Adrenal gland (tissue), 12 donors: Measurements from ENCODE around the gene EXOSC2. TPM values are rescaled to one million over a fixed set of nuclear protein-coding genes. Genes with fewer than 3 reads are reported as not detected.

ENCODE experiments used
- DNase-seq, 7 donors: peaks; one replicate each; pipeline ENCODE4 v3.0.0-alpha.2; 2019 to 2020
- H3K27ac ChIP-seq, 5 donors: fragments of 200-600 bp; sonication (generic) in 4 of 5; 1 replicate in 3 of 5; 2 replicates in 2 of 5; pipeline versions ENCODE4 v1.5.1 to v1.8.0; 2016 to 2020; ENCODE audit warnings: mild to moderate bottlenecking in 1 of 5
- H3K27me3 ChIP-seq: fragments of 200-600 bp; 2 replicates; pipeline ENCODE4 v1.8.0; 2021
- H3K36me3 ChIP-seq, 2 donors: fragments of 200-600 bp; replicated peaks in 1 of 2; 1 replicate in 1 of 2; 2 replicates in 1 of 2; pipeline versions ENCODE4 v1.5.1 to v1.8.0; 2018 to 2022
- H3K4me1 ChIP-seq, 2 donors: fragments of 200-600 bp; replicated peaks in 1 of 2; 1 replicate in 1 of 2; 2 replicates in 1 of 2; pipeline versions ENCODE4 v1.5.1 to v1.8.0; 2018 to 2021
- H3K4me3 ChIP-seq, 4 donors: fragments of 200-600 bp; sonication (generic) in 3 of 4; one replicate each; pipeline ENCODE4 v1.5.1; 2016 to 2018
- H3K9me3 ChIP-seq, 3 donors: fragments of 200-600 bp; sonication (generic) in 1 of 3; replicated peaks in 1 of 3; 1 replicate in 2 of 3; 2 replicates in 1 of 3; pipeline versions ENCODE4 v1.5.1 to v1.8.0; 2016 to 2021
- POLR2A ChIP-seq, 2 donors: fragments of 450-650 bp; IDR thresholded peaks; one replicate each; pipeline ENCODE4 v1.6.1; 2017; ENCODE audit warnings: antibody characterized with exemption in 2 of 2, mild to moderate bottlenecking in 2 of 2, moderate library complexity in 1 of 2
- WGBS, 4 donors: extraction: QIAGEN DNeasy Blood & Tissue Kit in 2 of 4; methylation state at CpG; one replicate each; pipeline versions ENCODE4 v1.1.5 to v1.1.7; 2013 to 2017; 5-methylcytosine and 5-hydroxymethylcytosine counted together
- intact Hi-C, 2 donors: fragments of 100-400 bp; cut with DNase I; formaldehyde crosslinking; loops; one replicate each; pipeline versions ENCODE4 v1.14.1 to v1.15.0; 2022 to 2023
- polyA plus RNA-seq, 3 donors: library from polyadenylated mRNA; stranded (reverse); fragments of 200-250 nt in 2 of 3; fragments of 350-450 nt in 1 of 3; fragmentation: Illumina TruSeq in 1 of 3; extraction: RNeasy Lipid Tissue Mini Kit (QIAGEN cat#74804) in 1 of 3; gene quantifications; one replicate each; pipeline ENCODE4 v1.2.3, GENCODE V29; 2013 to 2014
- total RNA-seq, 9 donors: library from RNA; depleted of rRNA in 4 of 9; stranded (reverse); fragments of >200 nt in 4 of 9; fragments of 120-200 nt in 1 of 9; fragmentation: NEBNext Ultra II Directional in 1 of 9; extraction: Animal tissue kit (Norgen Biotek cat#: 25700) in 1 of 9; gene quantifications; one replicate each; pipeline versions ENCODE4 v1.1.0 to v1.2.4, GENCODE V29; 2013 to 2023
- TF ChIP-seq, protein P1 (sequence below), 6 experiments: fragments of 450-650 bp in 4 of 6; fragments of 200-600 bp in 2 of 6; sonication (generic) in 1 of 6; IDR thresholded peaks; 1 replicate in 5 of 6; 2 replicates in 1 of 6; pipeline versions ENCODE4 v1.5.1 to v1.8.0; 2016 to 2021; ENCODE audit warnings: antibody characterized with exemption in 6 of 6, mild to moderate bottlenecking in 2 of 6, moderate library complexity in 1 of 6
- donor health status: healthy with polysubstance abuse.
- donor health status: Bipolar disorder and iron deficiency.
- donor health status: DM: yes; HTN: yes; CAD: no.
- donor health status: DM: no; HTN: no; CAD: no.
- donor health status: DM: no; HTN: no; CAD: no.
- donor health status: DM: yes; HTN: yes; CAD: no.

EXOSC2 gene
- total and polyA plus RNA-seq, 12 donors = 9.5 to 29.8 (median 19.3) TPM

DNA sequence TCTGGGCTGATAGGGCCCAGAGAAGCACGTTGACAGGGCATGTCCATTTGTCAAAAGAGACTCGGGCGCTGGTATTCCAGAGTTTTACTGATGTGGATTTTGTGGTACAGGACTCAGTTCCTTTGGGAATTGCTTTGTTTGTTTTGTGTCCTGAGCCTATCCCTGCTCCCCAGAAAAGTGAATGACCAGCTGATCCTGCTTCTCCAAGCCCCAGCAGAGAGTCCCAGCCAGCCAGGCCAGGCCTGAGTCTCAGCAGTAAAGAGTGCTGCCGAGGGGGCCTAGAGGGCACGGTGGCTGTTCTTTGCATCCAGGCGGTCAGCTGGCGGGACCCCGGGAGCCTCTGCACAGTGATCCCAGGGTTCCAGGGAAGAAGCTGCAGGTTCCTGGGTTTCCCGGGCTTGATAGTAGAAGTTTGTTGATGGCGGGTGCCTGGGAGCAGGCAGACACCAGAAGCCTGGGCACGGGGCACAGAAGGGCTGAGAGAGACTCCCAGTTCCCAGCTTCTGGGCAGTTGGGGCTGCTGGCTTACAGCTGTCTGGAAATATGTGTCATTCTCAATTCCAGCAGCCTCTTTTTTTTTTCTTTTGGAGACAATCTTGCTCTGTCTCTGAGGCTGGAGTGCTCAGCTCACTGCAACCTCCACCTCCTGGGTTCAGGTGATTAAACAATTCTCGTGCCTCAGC is 20.5 kb upstream of the EXOSC2 start:
- 79 to 88% (median 83%) methylated on average over 10 to 12 of the region's 12 CpGs for WGBS, 4 donors
- no peaks in the 10 kb centered on the region for H3K36me3 ChIP-seq
- H3K9me3 ChIP-seq = no peaks in the 10 kb centered on the region
- H3K4me3 ChIP-seq = no peak overlapping the region
- DNase-seq = no peak
- TF ChIP-seq, protein P1, sequence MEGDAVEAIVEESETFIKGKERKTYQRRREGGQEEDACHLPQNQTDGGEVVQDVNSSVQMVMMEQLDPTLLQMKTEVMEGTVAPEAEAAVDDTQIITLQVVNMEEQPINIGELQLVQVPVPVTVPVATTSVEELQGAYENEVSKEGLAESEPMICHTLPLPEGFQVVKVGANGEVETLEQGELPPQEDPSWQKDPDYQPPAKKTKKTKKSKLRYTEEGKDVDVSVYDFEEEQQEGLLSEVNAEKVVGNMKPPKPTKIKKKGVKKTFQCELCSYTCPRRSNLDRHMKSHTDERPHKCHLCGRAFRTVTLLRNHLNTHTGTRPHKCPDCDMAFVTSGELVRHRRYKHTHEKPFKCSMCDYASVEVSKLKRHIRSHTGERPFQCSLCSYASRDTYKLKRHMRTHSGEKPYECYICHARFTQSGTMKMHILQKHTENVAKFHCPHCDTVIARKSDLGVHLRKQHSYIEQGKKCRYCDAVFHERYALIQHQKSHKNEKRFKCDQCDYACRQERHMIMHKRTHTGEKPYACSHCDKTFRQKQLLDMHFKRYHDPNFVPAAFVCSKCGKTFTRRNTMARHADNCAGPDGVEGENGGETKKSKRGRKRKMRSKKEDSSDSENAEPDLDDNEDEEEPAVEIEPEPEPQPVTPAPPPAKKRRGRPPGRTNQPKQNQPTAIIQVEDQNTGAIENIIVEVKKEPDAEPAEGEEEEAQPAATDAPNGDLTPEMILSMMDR (IDR thresholded peaks at IDR 0.05) = no peak
- no peak for TF ChIP-seq POLR2A (IDR thresholded peaks at IDR 0.05)
- no peaks in the 10 kb centered on the region for H3K4me1 ChIP-seq
- intact Hi-C loops = no loop called here
- H3K27me3 ChIP-seq = no peaks in the 10 kb centered on the region
- H3K27ac ChIP-seq = no peak overlapping the region

- 89 to 98% (median 91%) methylated on average over 12 to 13 of the region's 13 CpGs for WGBS, 4 donors
- H3K9me3 ChIP-seq = no peaks in the 10 kb centered on the region
- no peak overlapping the region for H3K27ac ChIP-seq
- TF ChIP-seq, protein P1 (IDR thresholded peaks at IDR 0.05) = no peak
- TF ChIP-seq POLR2A (IDR thresholded peaks at IDR 0.05) = no peak
- no peaks in the 10 kb centered on the region for H3K27me3 ChIP-seq
- intact Hi-C loops = no loop called here
- no peak for DNase-seq
- no peaks in the 10 kb centered on the region for H3K36me3 ChIP-seq
- H3K4me1 ChIP-seq = no peaks in the 10 kb centered on the region
- H3K4me3 ChIP-seq = no peak overlapping the region
Observed at GRCh38 chr9:130675396-130675795, 18.2 kb upstream of the EXOSC2 start.

GRCh38 chr9:130677252-130677651 is 16.3 kb upstream of the EXOSC2 start:
- TF ChIP-seq, protein P1 (IDR thresholded peaks at IDR 0.05) = no peak
- TF ChIP-seq POLR2A (IDR thresholded peaks at IDR 0.05) = no peak

GRCh38 chr9:130680836-130681768 is 12.5 kb upstream of the EXOSC2 start:
- no peaks in the 10 kb centered on the region for H3K9me3 ChIP-seq
- H3K27me3 ChIP-seq = no peaks in the 10 kb centered on the region
- peaks cover 8 to 13% of the 10 kb centered on the region in 2 donors for H3K4me1 ChIP-seq
- 2 to 23% (median 5%) methylated on average over 9 to 97 of the region's 116 CpGs for WGBS, 4 donors
- peak; percentile 86 to 91 (median 90) for DNase-seq
- no peak for TF ChIP-seq POLR2A (IDR thresholded peaks at IDR 0.05)
- TF ChIP-seq, protein P1 (IDR thresholded peaks at IDR 0.05) = no peak
- H3K4me3 ChIP-seq = peak overlapping the region in 2 of 4 donors; percentile 20 to 54
- peak overlapping the region in 1 of 5 donors; percentile 63 for H3K27ac ChIP-seq
- no peaks in the 10 kb centered on the region for H3K36me3 ChIP-seq
- intact Hi-C loops = no loop called here

More at GRCh38 chr9:130677252-130677651, 16.3 kb upstream of the EXOSC2 start:
- no peak overlapping the region for H3K27ac ChIP-seq
- intact Hi-C loops = no loop called here
- H3K9me3 ChIP-seq = no peaks in the 10 kb centered on the region
- 76 to 86% (median 80%) methylated on average over 4 to 7 of the region's 7 CpGs for WGBS, 4 donors
- DNase-seq = no peak
- H3K4me1 ChIP-seq = peaks cover 7 to 11% of the 10 kb centered on the region in 2 donors
- no peak overlapping the region for H3K4me3 ChIP-seq
- H3K27me3 ChIP-seq = no peaks in the 10 kb centered on the region
- H3K36me3 ChIP-seq = no peaks in the 10 kb centered on the region
